ENCODE measurements around the gene KANK4. TPM values are rescaled to one million over a fixed set of nuclear protein-coding genes. Genes with fewer than 3 reads are reported as not detected.

Gene KANK4
- total and polyA plus RNA-seq, 2 of the 4 experiments (the other 2 are of a cell fraction): not detected

DNA sequence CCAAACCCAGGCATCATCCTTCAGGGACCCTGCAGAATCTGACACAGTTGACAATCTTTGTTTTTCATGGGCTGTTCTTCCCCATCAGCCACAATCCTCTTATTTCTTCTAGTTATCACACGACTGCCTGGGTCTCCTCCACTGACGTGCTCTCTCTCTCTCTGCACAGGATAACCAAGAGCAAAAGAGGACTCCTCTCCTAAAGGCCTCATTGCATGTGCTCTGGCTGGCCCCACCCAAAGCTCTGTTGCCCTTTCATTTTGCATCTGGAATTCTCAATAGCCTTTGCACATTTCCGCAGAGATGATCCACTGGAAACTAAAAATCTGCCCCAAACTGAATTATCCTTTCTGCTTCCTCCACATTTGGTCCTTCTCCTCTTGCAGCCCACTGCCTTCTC lies 58.5 kb downstream of the KANK4 start:
- in situ Hi-C loops (cut with MboI; ENCODE audit: low sequenced_read_pairs) (no loop called here), dilution Hi-C loops (cut with HindIII; ENCODE audit: low sequenced_read_pairs, unreplicated experiment) (no loop called here), intact Hi-C loops (cut with micrococcal nuclease) (no loop called here)
- DNase-seq (no peak), ATAC-seq (ENCODE audit: low read depth) (no peak)
- Histone ChIP-seq H3K27me3 (ENCODE audit: control insufficient read depth, insufficient read depth, low read length) (no peaks in the 10 kb centered on the region), H3K9ac (ENCODE audit: low read depth, low read length) (no peak overlapping the region), H3K36me3 (ENCODE audit: control insufficient read depth, insufficient read depth, low read length) (no peaks in the 10 kb centered on the region), H4K91ac (ENCODE audit: insufficient read depth, low read depth, low read length) (no peak overlapping the region), H2AK9ac (replicated peaks; ENCODE audit: low read depth, low read length, poor library complexity) (no peak overlapping the region), H3K56ac (ENCODE audit: extremely low read depth, insufficient read depth, low read length) (no peak overlapping the region), H3K4me2 (ENCODE audit: low read depth, low read length) (no peak overlapping the region), H3K9me1 (ENCODE audit: insufficient read depth, low read length) (no peaks in the 10 kb centered on the region), H3K18ac (ENCODE audit: low read depth, low read length) (no peak overlapping the region), H4K20me1 (ENCODE audit: insufficient read depth, low read length) (no peaks in the 10 kb centered on the region), H3K4me3 (ENCODE audit: insufficient read depth, low read depth, low read length) (no peak overlapping the region), H2BK120ac (ENCODE audit: low read depth, low read length) (no peak overlapping the region), H2BK5ac (ENCODE audit: low read depth, low read length, poor library complexity, severe bottlenecking) (no peak overlapping the region), H2BK20ac (ENCODE audit: low read depth, low read length) (no peak overlapping the region), H4K8ac (ENCODE audit: low read depth in 2 of 2, low read length in 2 of 2) (no peak overlapping the region), H4K5ac (ENCODE audit: low read depth, low read length) (no peak overlapping the region), H3K79me1 (ENCODE audit: low read depth in 1 of 2, low read length in 2 of 2) (no peaks in the 10 kb centered on the region), H3K27ac (ENCODE audit: insufficient read depth, low read length) (no peak overlapping the region), H3K14ac (replicated peaks; ENCODE audit: low read depth, low read length) (no peak overlapping the region), H3K4me1 (ENCODE audit: control insufficient read depth, insufficient read depth, low read length) (no peaks in the 10 kb centered on the region), H2AK5ac (ENCODE audit: low read depth, low read length) (no peak overlapping the region), H3K23ac (ENCODE audit: low read depth, low read length) (no peak overlapping the region), H3K4ac (ENCODE audit: low read depth, low read length) (no peak overlapping the region), H3K9me3 (ENCODE audit: control insufficient read depth, insufficient read depth, low read length) (peaks cover 9% of the 10 kb centered on the region), H2BK15ac (ENCODE audit: low read depth, low read length) (no peak overlapping the region), H2AFZ (replicated peaks; ENCODE audit: low read length, poor library complexity) (no peak overlapping the region)
- CTCF ChIA-PET: no interaction called here
- 100% methylated on average over 1 of the region's 3 CpGs; no CpG with 5 or more reads in 1 of the 2 experiments for WGBS, 2 experiments (ENCODE audit: extremely low coverage in 2 of 2, insufficient read length in 1 of 2)
- POLR2A ChIA-PET (ENCODE audit: unreplicated experiment): no interaction called here
- TF ChIP-seq, protein P1, sequence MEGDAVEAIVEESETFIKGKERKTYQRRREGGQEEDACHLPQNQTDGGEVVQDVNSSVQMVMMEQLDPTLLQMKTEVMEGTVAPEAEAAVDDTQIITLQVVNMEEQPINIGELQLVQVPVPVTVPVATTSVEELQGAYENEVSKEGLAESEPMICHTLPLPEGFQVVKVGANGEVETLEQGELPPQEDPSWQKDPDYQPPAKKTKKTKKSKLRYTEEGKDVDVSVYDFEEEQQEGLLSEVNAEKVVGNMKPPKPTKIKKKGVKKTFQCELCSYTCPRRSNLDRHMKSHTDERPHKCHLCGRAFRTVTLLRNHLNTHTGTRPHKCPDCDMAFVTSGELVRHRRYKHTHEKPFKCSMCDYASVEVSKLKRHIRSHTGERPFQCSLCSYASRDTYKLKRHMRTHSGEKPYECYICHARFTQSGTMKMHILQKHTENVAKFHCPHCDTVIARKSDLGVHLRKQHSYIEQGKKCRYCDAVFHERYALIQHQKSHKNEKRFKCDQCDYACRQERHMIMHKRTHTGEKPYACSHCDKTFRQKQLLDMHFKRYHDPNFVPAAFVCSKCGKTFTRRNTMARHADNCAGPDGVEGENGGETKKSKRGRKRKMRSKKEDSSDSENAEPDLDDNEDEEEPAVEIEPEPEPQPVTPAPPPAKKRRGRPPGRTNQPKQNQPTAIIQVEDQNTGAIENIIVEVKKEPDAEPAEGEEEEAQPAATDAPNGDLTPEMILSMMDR (conservative IDR thresholded peaks at IDR 0.05; ENCODE audit: low read depth, low read length): no peak
- TF ChIP-seq CHD1 (IDR thresholded peaks at IDR 0.05; ENCODE audit: low read depth, low read length) (no peak), MXI1 (IDR thresholded peaks at IDR 0.05; ENCODE audit: borderline replicate concordance, low read depth, low read length) (no peak), NFE2L2 (IDR thresholded peaks at IDR 0.05; ENCODE audit: low read depth, low read length) (no peak), CEBPB (IDR thresholded peaks at IDR 0.05; ENCODE audit: low read depth, low read length) (no peak), FOS (IDR thresholded peaks at IDR 0.05; ENCODE audit: low read depth, low read length) (no peak), SMC3 (IDR thresholded peaks at IDR 0.05; ENCODE audit: low read depth, low read length) (no peak), MAZ (IDR thresholded peaks at IDR 0.05; ENCODE audit: borderline replicate concordance, low read depth, low read length) (no peak), RFX5 (IDR thresholded peaks at IDR 0.05; ENCODE audit: low read depth, low read length) (no peak), RAD21 (IDR thresholded peaks at IDR 0.05; ENCODE audit: low read length) (no peak)
- TF ChIP-seq, protein P2, sequence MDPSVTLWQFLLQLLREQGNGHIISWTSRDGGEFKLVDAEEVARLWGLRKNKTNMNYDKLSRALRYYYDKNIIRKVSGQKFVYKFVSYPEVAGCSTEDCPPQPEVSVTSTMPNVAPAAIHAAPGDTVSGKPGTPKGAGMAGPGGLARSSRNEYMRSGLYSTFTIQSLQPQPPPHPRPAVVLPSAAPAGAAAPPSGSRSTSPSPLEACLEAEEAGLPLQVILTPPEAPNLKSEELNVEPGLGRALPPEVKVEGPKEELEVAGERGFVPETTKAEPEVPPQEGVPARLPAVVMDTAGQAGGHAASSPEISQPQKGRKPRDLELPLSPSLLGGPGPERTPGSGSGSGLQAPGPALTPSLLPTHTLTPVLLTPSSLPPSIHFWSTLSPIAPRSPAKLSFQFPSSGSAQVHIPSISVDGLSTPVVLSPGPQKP (IDR thresholded peaks at IDR 0.05; ENCODE audit: borderline replicate concordance, low read depth, low read length): no peak
- no TSS peak for BruUV-seq (replicated peaks)

All from IMR-90 (cell line).